ENCODE data around the gene SPOCK1.

The SPOCK1 gene

GRCh38 chr5:137361280-137361679 lies 137.8 kb downstream of the SPOCK1 start:
- no peaks in the 10 kb centered on the region for H3K27me3 ChIP-seq
- TF ChIP-seq, protein P1, sequence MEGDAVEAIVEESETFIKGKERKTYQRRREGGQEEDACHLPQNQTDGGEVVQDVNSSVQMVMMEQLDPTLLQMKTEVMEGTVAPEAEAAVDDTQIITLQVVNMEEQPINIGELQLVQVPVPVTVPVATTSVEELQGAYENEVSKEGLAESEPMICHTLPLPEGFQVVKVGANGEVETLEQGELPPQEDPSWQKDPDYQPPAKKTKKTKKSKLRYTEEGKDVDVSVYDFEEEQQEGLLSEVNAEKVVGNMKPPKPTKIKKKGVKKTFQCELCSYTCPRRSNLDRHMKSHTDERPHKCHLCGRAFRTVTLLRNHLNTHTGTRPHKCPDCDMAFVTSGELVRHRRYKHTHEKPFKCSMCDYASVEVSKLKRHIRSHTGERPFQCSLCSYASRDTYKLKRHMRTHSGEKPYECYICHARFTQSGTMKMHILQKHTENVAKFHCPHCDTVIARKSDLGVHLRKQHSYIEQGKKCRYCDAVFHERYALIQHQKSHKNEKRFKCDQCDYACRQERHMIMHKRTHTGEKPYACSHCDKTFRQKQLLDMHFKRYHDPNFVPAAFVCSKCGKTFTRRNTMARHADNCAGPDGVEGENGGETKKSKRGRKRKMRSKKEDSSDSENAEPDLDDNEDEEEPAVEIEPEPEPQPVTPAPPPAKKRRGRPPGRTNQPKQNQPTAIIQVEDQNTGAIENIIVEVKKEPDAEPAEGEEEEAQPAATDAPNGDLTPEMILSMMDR (IDR thresholded peaks at IDR 0.05) = no peak
- H3K4me1 ChIP-seq (ENCODE audit: control insufficient read depth in 1 of 2, insufficient read depth in 1 of 2, low read depth in 1 of 2, low read length in 1 of 2) = no peaks in the 10 kb centered on the region

GRCh38 chr5:137360607-137361006 lies 138.5 kb downstream of the SPOCK1 start:
- TF ChIP-seq, protein P1 (IDR thresholded peaks at IDR 0.05) = no peak
- Histone ChIP-seq H3K4me3 (ENCODE audit: low read depth in 1 of 2, low read length in 1 of 2) (no peak overlapping the region), H3K4me1 (ENCODE audit: control insufficient read depth in 1 of 2, insufficient read depth in 1 of 2, low read depth in 1 of 2, low read length in 1 of 2) (no peaks in the 10 kb centered on the region), H3K9me3 (no peaks in the 10 kb centered on the region), H3K36me3 (no peaks in the 10 kb centered on the region), H3K27me3 (no peaks in the 10 kb centered on the region), H3K27ac (no peak overlapping the region)

More at GRCh38 chr5:137361280-137361679, 137.8 kb downstream of the SPOCK1 start:
- H3K4me3 ChIP-seq (ENCODE audit: low read depth in 1 of 2, low read length in 1 of 2) = no peak overlapping the region
- no peaks in the 10 kb centered on the region for H3K36me3 ChIP-seq
- H3K9me3 ChIP-seq = no peaks in the 10 kb centered on the region
- no peak overlapping the region for H3K27ac ChIP-seq

DNA sequence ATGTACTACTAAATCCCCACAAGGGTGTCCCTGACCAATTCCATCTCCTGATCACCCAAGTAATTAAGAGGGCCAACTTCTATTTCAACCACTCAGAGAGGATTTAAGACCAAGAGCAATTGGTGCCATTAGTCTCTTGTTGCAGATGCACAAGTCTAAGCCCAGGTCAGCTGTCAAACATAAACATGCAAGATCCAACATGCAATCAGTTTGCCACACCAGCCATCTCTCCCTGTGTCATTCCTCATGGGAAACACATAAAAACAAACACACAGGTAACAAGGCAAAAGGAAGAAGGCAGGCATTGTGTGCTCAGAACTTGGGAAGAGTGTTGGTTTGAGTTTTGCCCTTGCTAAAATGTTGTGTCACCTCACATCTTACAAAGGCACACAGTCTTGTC lies 139.2 kb downstream of the SPOCK1 start:
- TF ChIP-seq, protein P1 (IDR thresholded peaks at IDR 0.05) = no peak
- H3K9me3 ChIP-seq = no peaks in the 10 kb centered on the region
- no peak overlapping the region for H3K4me3 ChIP-seq (ENCODE audit: low read depth in 1 of 2, low read length in 1 of 2)
- no peak overlapping the region for H3K27ac ChIP-seq
- H3K27me3 ChIP-seq = no peaks in the 10 kb centered on the region
- H3K36me3 ChIP-seq = no peaks in the 10 kb centered on the region
- no peaks in the 10 kb centered on the region for H3K4me1 ChIP-seq (ENCODE audit: control insufficient read depth in 1 of 2, insufficient read depth in 1 of 2, low read depth in 1 of 2, low read length in 1 of 2)

DNA sequence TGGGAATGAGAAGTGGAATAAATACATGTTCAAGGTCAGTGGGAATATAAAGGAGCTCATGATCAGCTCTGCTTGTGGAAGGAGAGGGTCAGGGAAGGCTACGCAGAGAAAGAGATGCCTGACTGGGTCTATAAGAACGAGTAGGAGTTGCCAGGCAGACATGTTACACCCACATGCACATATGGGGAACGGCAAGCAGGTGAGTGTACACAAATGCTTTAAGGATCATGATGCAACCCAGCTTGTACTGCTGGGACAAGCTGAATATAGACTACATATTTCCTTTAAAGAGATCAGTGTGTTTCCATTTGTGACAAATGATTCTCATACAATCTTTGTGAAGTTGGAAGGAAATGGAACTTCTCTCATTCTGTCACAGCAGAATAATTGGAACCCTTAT lies 141.7 kb downstream of the SPOCK1 start:
- H3K27ac ChIP-seq = no peak overlapping the region
- no peak overlapping the region for H3K4me3 ChIP-seq (ENCODE audit: low read depth in 1 of 2, low read length in 1 of 2)
- no peaks in the 10 kb centered on the region for H3K9me3 ChIP-seq
- H3K27me3 ChIP-seq = peaks cover 3% of the 10 kb centered on the region
- TF ChIP-seq, protein P1 (IDR thresholded peaks at IDR 0.05) = no peak
- H3K36me3 ChIP-seq = no peaks in the 10 kb centered on the region
- no peaks in the 10 kb centered on the region for H3K4me1 ChIP-seq (ENCODE audit: control insufficient read depth in 1 of 2, insufficient read depth in 1 of 2, low read depth in 1 of 2, low read length in 1 of 2)

- TF ChIP-seq, protein P1 (IDR thresholded peaks at IDR 0.05) = no peak
- no peak overlapping the region for H3K27ac ChIP-seq
- H3K4me1 ChIP-seq (ENCODE audit: control insufficient read depth in 1 of 2, insufficient read depth in 1 of 2, low read depth in 1 of 2, low read length in 1 of 2) = no peaks in the 10 kb centered on the region
- H3K27me3 ChIP-seq = peaks cover 3% of the 10 kb centered on the region
- H3K9me3 ChIP-seq = no peaks in the 10 kb centered on the region
- no peak overlapping the region for H3K4me3 ChIP-seq (ENCODE audit: low read depth in 1 of 2, low read length in 1 of 2)
- no peaks in the 10 kb centered on the region for H3K36me3 ChIP-seq
Observed at GRCh38 chr5:137356127-137356526, 143.0 kb downstream of the SPOCK1 start.

DNA sequence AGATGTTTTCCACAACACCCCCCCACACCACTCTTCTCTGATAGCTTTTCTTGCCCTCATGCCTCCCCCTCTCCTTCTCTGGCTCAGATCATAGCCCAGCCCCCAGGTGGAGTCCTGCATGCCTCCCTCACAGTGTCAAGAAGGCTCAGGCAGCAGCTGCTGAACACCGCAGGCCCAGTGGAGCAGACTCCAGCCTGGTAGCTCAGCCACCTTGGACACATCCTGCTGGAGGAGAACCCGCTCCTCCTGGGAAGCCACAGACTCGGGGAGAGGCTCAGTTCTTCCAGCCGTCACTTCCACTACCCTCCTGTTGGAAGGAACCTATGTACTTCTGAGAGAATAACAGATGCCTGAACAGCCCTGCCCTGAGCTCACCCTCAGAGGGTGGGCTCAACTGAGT lies 143.4 kb downstream of the SPOCK1 start:
- H3K9me3 ChIP-seq = no peaks in the 10 kb centered on the region
- no peak overlapping the region for H3K4me3 ChIP-seq (ENCODE audit: low read depth in 1 of 2, low read length in 1 of 2)
- peaks cover 3% of the 10 kb centered on the region for H3K27me3 ChIP-seq
- no peaks in the 10 kb centered on the region for H3K36me3 ChIP-seq
- no peaks in the 10 kb centered on the region for H3K4me1 ChIP-seq (ENCODE audit: control insufficient read depth in 1 of 2, insufficient read depth in 1 of 2, low read depth in 1 of 2, low read length in 1 of 2)
- H3K27ac ChIP-seq = no peak overlapping the region
- TF ChIP-seq, protein P1 (IDR thresholded peaks at IDR 0.05) = no peak
